Transverse colon (tissue), 4 donors: ENCODE results near the gene FMO2. TPM values are rescaled to one million over a fixed set of nuclear protein-coding genes. Genes with fewer than 3 reads are reported as not detected.

Experiments
- DNase-seq: peaks from one replicate; pipeline ENCODE4 v3.0.0-alpha.2; 2019
- H3K27ac ChIP-seq, 4 donors: fragments of 200-600 bp; sonication (generic); 2 replicates each; pipeline ENCODE4 v1.5.1; 2016 to 2018; ENCODE audit warnings: inconsistent platforms in 4 of 4
- H3K27me3 ChIP-seq: fragments of 200-600 bp; sonication (generic); 2 replicates; pipeline ENCODE4 v1.5.1; 2017; ENCODE audit warnings: inconsistent platforms
- H3K36me3 ChIP-seq, 4 donors: fragments of 200-600 bp; sonication (generic); 2 replicates each; pipeline ENCODE4 v1.5.1; 2017 to 2019; ENCODE audit warnings: inconsistent platforms in 4 of 4
- H3K4me1 ChIP-seq, 4 donors: fragments of 200-600 bp; sonication (generic); 2 replicates each; pipeline ENCODE4 v1.5.1; 2017 to 2020; ENCODE audit warnings: inconsistent platforms in 4 of 4
- H3K4me3 ChIP-seq, 4 donors: fragments of 200-600 bp; sonication (generic); 1 replicate in 1 of 4; 2 replicates in 3 of 4; pipeline versions ENCODE4 v1.5.1 to v1.6.1; 2017 to 2019; ENCODE audit warnings: inconsistent platforms in 4 of 4
- H3K9me3 ChIP-seq, 2 donors: fragments of 200-600 bp; sonication (generic); 2 replicates each; pipeline ENCODE4 v1.5.1; 2017 to 2019; ENCODE audit warnings: inconsistent platforms in 2 of 2
- EP300 ChIP-seq: sonication (generic); formaldehyde crosslinking; IDR thresholded peaks from one replicate; pipeline ENCODE4 v1.6.1; 2017; ENCODE audit warnings: antibody characterized with exemption, low read depth
- POLR2A ChIP-seq: fragments of 450-650 bp; IDR thresholded peaks from one replicate; pipeline ENCODE4 v1.6.1; 2016; ENCODE audit warnings: antibody characterized with exemption, mild to moderate bottlenecking, moderate library complexity
- POLR2AphosphoS5 ChIP-seq, 3 donors: sonication (generic); formaldehyde crosslinking; IDR thresholded peaks; one replicate each; pipeline ENCODE4 v1.6.1; 2016; ENCODE audit warnings: antibody characterized with exemption in 3 of 3
- WGBS, 2 donors: methylation state at CpG; one replicate each; pipeline ENCODE4 v1.1.5; 2018; ENCODE audit warnings: low coverage in 1 of 2; 5-methylcytosine and 5-hydroxymethylcytosine counted together
- in situ Hi-C, 4 donors: fragments of 200-750 bp; cut with MboI; loops; one replicate each; pipeline versions ENCODE4 v1.15.0 to v1.15.1; 2017; ENCODE audit warnings: low sequenced_read_pairs in 3 of 4, low pct_ligation_motif_present in 1 of 4, low pct_unique_long_range_greater_than_20kb in 1 of 4
- intact Hi-C: fragments of 100-400 bp; cut with DNase I; formaldehyde crosslinking; loops from one replicate; pipeline ENCODE4 v1.15.1; 2023; ENCODE audit warnings: low total_unique reads
- total RNA-seq, 4 donors: library from RNA; depleted of rRNA; stranded (reverse); fragments of >200 nt; gene quantifications; one replicate each; pipeline ENCODE4 v1.1.0, GENCODE V29; 2016
- TF ChIP-seq, protein P1 (sequence below), 5 experiments: fragments of 200-600 bp in 3 of 5; fragments of 450-650 bp in 2 of 5; sonication (generic) in 3 of 5; IDR thresholded peaks; 1 replicate in 2 of 5; 2 replicates in 3 of 5; pipeline ENCODE4 v1.5.1; 2016 to 2017; ENCODE audit warnings: antibody characterized with exemption in 5 of 5, inconsistent platforms in 3 of 5, mild to moderate bottlenecking in 2 of 5, moderate library complexity in 1 of 5

FMO2 gene
- total RNA-seq, 4 donors from 2014 or later = 3.0 to 12.5 (median 4.9) TPM; not detected in 1

DNA sequence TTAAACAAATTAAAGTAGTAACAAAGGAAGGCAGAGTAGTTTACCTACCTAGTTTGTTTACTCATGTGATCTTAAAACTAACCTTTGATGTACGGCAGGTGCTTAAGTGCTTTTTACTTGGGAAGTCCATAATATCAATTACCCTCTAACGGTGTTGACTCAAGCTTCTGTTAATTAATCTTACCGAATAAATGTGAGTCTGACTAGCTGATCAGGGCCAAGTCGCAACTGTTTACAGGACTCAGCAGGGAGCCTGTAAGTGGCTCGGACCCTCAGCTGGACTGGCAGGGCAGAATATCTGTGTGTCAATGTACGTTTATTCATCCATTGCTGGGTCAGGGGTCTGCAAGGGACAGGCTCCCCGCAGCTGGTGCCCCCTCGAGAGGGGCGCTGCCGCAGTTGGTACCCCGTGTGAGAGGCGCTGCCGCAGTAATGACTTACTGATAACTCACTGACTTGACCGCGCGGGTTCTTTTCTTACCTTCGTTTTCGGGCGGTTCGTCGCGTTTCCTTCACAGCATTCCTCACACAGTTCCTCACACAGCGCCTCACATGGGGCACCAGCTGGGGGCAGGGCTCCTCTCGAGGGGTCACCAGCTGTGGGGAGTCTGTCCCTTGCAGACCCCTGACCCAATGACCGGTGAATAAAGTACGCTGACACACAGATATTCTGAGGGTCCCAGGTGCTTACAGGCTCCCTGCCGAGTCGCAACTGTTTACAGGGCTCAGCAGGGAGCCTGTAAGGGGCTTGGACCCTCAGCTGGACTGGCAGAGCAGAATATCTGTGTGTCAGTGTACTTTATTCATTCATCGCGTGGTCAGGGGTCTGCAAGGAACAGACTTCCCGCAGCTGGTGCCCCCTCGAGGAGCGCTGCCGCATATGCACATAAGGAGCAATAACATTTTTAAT is 66.2 kb downstream of the FMO2 start:
- Histone ChIP-seq H3K9me3 (no peaks in the 10 kb centered on the region), H3K27ac (peak overlapping the region in 1 of 4 donors; percentile 51), H3K4me1 (peaks cover 0 to 4% (median 2%) of the 10 kb centered on the region in 4 donors), H3K27me3 (peaks cover 15% of the 10 kb centered on the region), H3K36me3 (no peaks in the 10 kb centered on the region), H3K4me3 (peak overlapping the region; percentile 30 to 59 (median 40))
- WGBS, 2 donors = 9 to 12% methylated on average over 5 to 28 of the region's 34 CpGs
- in situ Hi-C loops = no loop called here
- peak; percentile 56 for DNase-seq
- TF ChIP-seq, protein P1, sequence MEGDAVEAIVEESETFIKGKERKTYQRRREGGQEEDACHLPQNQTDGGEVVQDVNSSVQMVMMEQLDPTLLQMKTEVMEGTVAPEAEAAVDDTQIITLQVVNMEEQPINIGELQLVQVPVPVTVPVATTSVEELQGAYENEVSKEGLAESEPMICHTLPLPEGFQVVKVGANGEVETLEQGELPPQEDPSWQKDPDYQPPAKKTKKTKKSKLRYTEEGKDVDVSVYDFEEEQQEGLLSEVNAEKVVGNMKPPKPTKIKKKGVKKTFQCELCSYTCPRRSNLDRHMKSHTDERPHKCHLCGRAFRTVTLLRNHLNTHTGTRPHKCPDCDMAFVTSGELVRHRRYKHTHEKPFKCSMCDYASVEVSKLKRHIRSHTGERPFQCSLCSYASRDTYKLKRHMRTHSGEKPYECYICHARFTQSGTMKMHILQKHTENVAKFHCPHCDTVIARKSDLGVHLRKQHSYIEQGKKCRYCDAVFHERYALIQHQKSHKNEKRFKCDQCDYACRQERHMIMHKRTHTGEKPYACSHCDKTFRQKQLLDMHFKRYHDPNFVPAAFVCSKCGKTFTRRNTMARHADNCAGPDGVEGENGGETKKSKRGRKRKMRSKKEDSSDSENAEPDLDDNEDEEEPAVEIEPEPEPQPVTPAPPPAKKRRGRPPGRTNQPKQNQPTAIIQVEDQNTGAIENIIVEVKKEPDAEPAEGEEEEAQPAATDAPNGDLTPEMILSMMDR (IDR thresholded peaks at IDR 0.05) = peak; percentile 36 to 52 (median 45)
- no peak for TF ChIP-seq EP300
- intact Hi-C loops = no loop called here

DNA sequence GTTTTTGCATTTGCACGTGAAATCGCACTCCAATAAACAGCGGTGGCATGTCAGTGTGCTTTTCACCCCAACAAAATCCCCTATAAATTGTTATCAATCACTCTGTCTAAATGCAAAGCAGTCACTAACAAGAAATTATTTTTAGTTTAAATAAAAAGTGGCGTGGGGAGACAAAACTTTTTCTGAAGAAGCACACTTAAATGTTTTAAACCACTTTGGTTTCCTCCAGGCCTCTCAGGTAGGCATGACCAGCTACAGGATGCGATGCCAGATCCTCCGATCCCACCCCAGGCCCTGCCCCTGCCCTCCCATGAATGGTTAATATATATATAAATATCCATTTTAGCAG is 66.8 kb downstream of the FMO2 start:
- 18 to 36% methylated on average over 3 to 6 of the region's 6 CpGs for WGBS, 2 donors
- TF ChIP-seq POLR2A (no peak), EP300 (no peak), POLR2AphosphoS5 (IDR thresholded peaks at IDR 0.05) (no peak)
- TF ChIP-seq, protein P1 (IDR thresholded peaks at IDR 0.05) = no peak

DNA sequence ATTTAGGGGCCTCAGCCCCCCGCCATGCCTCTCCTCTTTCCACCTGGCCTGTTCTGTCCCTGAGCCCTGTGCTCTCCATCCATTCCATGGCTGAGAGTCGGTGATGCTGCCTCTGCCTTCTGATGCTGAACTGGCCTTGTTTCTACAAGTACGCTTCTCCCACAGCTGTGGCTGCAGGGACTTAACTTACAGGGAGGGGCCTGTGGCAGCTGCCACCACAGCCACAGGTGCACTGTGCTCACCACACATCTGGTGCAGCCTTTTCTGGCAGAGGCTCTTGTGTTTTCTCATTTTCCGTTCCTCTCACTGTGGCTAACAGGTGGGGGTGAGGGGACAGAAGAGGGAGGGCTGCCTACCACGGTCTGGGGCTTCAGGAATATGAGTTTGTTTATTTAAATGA is 67.4 kb downstream of the FMO2 start:
- in situ Hi-C loops (no loop called here), intact Hi-C loops (no loop called here)
- H3K9me3 ChIP-seq = no peaks in the 10 kb centered on the region
- H3K27me3 ChIP-seq = peaks cover 15% of the 10 kb centered on the region
- TF ChIP-seq POLR2AphosphoS5 (IDR thresholded peaks at IDR 0.05) = peak in 1 of 3 donors; percentile 41
- TF ChIP-seq, protein P1 (IDR thresholded peaks at IDR 0.05) = no peak
- H3K36me3 ChIP-seq = no peaks in the 10 kb centered on the region
- H3K4me3 ChIP-seq = no peak overlapping the region
- peak overlapping the region in 1 of 4 donors; percentile 7 for H3K27ac ChIP-seq
- WGBS, 2 donors = 39 to 66% methylated on average over 2 to 5 of the region's 5 CpGs
- peaks cover 0 to 13% (median 6%) of the 10 kb centered on the region in 4 donors for H3K4me1 ChIP-seq
- DNase-seq = peak; percentile 60

More for the DNA sequence above, 66.8 kb downstream of the FMO2 start:
- Histone ChIP-seq H3K4me1 (peaks cover 0 to 7% (median 2%) of the 10 kb centered on the region in 4 donors), H3K36me3 (no peaks in the 10 kb centered on the region), H3K9me3 (no peaks in the 10 kb centered on the region), H3K27me3 (peaks cover 15% of the 10 kb centered on the region), H3K4me3 (peak overlapping the region in 3 of 4 donors; percentile 32 to 59 (median 48)), H3K27ac (peak overlapping the region in 1 of 4 donors; percentile 51)
- intact Hi-C loops (no loop called here), in situ Hi-C loops (no loop called here)
- no peak for DNase-seq

DNA sequence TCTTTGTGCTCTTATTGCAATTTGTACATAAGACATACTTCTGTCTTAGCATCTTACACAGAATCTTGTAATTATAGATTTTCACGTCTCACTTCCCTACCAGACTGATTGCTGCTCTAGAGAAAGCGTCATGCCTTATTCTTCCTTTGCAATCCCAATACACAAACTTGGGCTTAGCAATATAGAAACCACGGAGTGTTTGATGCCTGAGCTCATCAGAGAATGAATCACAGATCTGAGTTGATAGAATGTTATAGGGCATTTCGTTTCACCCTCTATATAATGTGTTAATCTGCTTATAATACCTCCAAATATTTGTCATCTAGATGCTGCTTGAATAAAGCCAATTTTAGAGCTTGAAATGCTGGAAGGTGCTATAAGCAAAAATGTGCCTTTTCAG is 69.8 kb downstream of the FMO2 start:
- intact Hi-C loops = no loop called here

More for the DNA sequence above, 69.8 kb downstream of the FMO2 start:
- DNase-seq = no peak
- TF ChIP-seq POLR2AphosphoS5 (IDR thresholded peaks at IDR 0.05) (no peak), POLR2A (no peak), EP300 (no peak)
- peaks cover 0 to 17% (median 9%) of the 10 kb centered on the region in 4 donors for H3K4me1 ChIP-seq
- WGBS, 2 donors = 63 to 76% methylated on average over 4 of the region's 4 CpGs
- H3K9me3 ChIP-seq = no peaks in the 10 kb centered on the region
- no peak overlapping the region for H3K4me3 ChIP-seq
- peaks cover 15% of the 10 kb centered on the region for H3K27me3 ChIP-seq
- in situ Hi-C loops = no loop called here
- no peak overlapping the region for H3K27ac ChIP-seq
- H3K36me3 ChIP-seq = no peaks in the 10 kb centered on the region
